ENCODE measurements around the gene SST.

DNA sequence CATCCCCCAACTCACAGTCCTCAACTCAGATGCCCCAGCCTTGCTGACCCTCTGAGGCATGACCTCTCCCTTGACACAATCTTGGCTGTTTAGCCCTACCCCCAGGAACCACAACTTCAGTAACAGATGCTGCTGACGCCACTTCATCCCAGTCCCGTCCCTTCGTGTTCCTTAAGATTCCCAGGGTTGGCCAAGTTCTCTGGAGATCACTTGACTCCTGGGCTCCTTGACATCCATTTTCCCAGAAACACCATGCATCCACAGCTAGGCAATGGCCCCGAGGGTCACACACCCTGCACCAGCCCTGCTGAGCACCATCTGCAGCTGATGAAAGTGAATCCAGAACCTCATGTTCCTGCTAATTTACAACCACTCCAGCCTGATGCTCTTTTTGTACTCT, 25.3 kb upstream of the SST start:
- TF ChIP-seq, protein P1, sequence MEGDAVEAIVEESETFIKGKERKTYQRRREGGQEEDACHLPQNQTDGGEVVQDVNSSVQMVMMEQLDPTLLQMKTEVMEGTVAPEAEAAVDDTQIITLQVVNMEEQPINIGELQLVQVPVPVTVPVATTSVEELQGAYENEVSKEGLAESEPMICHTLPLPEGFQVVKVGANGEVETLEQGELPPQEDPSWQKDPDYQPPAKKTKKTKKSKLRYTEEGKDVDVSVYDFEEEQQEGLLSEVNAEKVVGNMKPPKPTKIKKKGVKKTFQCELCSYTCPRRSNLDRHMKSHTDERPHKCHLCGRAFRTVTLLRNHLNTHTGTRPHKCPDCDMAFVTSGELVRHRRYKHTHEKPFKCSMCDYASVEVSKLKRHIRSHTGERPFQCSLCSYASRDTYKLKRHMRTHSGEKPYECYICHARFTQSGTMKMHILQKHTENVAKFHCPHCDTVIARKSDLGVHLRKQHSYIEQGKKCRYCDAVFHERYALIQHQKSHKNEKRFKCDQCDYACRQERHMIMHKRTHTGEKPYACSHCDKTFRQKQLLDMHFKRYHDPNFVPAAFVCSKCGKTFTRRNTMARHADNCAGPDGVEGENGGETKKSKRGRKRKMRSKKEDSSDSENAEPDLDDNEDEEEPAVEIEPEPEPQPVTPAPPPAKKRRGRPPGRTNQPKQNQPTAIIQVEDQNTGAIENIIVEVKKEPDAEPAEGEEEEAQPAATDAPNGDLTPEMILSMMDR (IDR thresholded peaks at IDR 0.05; ENCODE audit: low read length): no peak
- TF ChIP-seq EZH2phosphoT487 (IDR thresholded peaks at IDR 0.05; ENCODE audit: low read length): no peak
- no peak for TF ChIP-seq EZH2 (optimal IDR thresholded peaks at IDR 0.05; ENCODE audit: low read depth, low read length)
